A172 (cell line): ENCODE measurements around the gene AP5S1. TPM values are rescaled to one million over a fixed set of nuclear protein-coding genes. Genes with fewer than 3 reads are reported as not detected.

Source experiments
- DNase-seq: peaks from one replicate; pipeline ENCODE4 v3.0.0-alpha.2; 2015; ENCODE audit warnings: low spot score
- total RNA-seq: library from RNA; depleted of rRNA; stranded (reverse); fragments of >200 nt; shearing (Covaris generic); gene quantifications from 2 replicates; pipeline ENCODE4 v1.2.3, GENCODE V29; 2014; rRNA removed

AP5S1 gene
- total RNA-seq, 1 experiment from 2014 or later = 27.7 TPM

DNA sequence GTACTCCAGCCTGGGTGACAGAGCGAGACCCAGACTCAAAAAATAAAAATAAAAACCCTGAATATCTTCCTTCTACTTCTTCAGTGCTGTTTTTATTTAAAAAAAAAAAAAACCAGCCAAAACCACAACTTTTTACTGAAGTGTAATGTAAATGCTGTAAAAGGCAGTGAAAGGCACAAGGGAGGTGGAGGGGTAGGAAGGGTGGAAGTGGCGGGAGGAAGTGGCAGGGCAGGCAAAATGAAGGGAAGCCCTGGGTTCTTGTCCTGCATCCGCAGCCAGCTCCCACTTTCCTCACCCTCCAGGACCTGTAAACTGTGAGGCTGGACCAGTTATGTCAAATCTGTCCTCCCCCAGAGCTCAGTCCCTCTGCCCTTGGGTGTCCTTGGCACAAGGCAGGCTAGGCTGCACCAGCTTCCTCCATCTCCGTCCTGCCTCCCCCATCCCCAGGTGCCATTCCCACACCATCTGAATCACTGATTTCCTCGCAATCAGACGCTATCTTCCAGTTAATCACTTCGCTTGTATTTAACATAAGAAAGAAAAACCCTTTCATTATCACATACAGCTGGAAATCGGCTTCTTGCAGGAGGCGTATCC, 55.1 kb downstream of the AP5S1 start:
- no peak for DNase-seq

- DNase-seq = no peak
Observed at GRCh38 chr20:3876000-3876399, 55.7 kb downstream of the AP5S1 start.

DNA sequence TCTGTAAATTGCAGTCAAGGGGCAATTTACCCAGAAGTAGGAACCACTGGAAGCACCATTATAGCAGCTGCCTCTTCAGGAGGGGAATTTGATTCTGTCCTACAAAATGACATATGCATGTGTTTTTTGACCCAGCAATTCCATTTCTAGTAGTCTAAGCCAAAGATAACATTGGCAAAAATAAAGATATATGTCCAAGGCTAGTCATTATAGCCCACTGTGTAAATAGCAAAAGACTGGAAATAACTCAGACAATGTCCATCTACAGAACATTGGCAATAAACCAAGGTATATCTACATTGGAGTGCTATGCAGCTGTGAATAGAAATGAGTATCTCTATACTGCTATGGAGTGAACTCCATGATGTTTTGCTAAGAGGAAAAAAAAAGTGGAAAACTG, 56.3 kb downstream of the AP5S1 start:
- no peak for DNase-seq

Other genes with a start within 250 kb of the AP5S1 start
- gene GFRA4, start 157.1 kb upstream of the AP5S1 start, total RNA-seq = not detected in 2 replicates
- not detected in 2 replicates for gene ADAM33, start 138.5 kb upstream of the AP5S1 start, total RNA-seq
- gene SIGLEC1, start 107.9 kb upstream of the AP5S1 start, total RNA-seq = 0.07 TPM in 1 of 2 replicates, not detected in the other
- gene HSPA12B, start 87.9 kb upstream of the AP5S1 start, total RNA-seq = not detected in 2 replicates
- gene ADISSP, start 52.8 kb upstream of the AP5S1 start, total RNA-seq = 108 and 110 TPM in 2 replicates
- 0.67 TPM in 1 of 2 replicates, not detected in the other for gene SPEF1, start 39.1 kb upstream of the AP5S1 start, total RNA-seq
- 94.1 and 129 TPM in 2 replicates for gene CENPB, start 33.8 kb upstream of the AP5S1 start, total RNA-seq
- gene CDC25B, start 24.2 kb upstream of the AP5S1 start, total RNA-seq = 63.0 and 65.5 TPM in 2 replicates
- 18.6 and 23.9 TPM in 2 replicates for gene MAVS, start 26.3 kb downstream of the AP5S1 start, total RNA-seq
- 62.1 and 97.0 TPM in 2 replicates for gene PANK2, start 68.8 kb downstream of the AP5S1 start, total RNA-seq
- gene RNF24, start 195.0 kb downstream of the AP5S1 start, total RNA-seq = 6.7 and 7.2 TPM in 2 replicates